ENCODE measurements around the gene TCP11X2.
"Not testable (repeated sequence)": the region's sequence is repeated elsewhere in the genome, so short reads cannot be mapped to it uniquely, and the experiment has no call there.

TCP11X2 gene

GRCh38 chrX:102471762-102472220 is at the start of gene TCP11X2:
Gene TCP11X2, minus strand, starts transcription at chrX:102471812.
- DNase-seq = not testable (repeated sequence)

GRCh38 chrX:102517326-102517725 is 45.7 kb upstream of the TCP11X2 start:
- DNase-seq = peak; percentile 35

GRCh38 chrX:102515975-102516941 is 44.6 kb upstream of the TCP11X2 start, which contains the start of gene TMSB15A:
Gene TMSB15A, minus strand, starts transcription at chrX:102516739.
- DNase-seq = peak; percentile 51

DNA sequence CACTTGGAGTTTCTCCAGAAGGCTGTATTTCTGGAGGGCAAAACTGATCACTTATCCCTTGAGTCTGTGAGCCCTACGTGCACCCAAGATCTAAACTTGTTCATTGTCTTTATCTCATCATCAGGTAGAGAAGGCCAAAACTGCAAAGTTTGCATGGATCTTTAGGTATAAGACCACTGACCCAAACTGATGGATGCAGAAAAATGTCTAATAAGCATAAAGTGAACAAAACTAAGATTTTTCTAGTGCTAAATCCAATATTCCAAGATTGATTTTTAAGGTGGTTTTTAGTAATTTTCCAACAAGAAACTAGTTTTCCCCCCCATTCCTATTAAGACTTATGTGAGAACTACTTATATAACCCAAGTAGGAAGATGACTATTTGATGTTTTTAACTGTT is 42.9 kb upstream of the TCP11X2 start:
- DNase-seq = no peak

DNA sequence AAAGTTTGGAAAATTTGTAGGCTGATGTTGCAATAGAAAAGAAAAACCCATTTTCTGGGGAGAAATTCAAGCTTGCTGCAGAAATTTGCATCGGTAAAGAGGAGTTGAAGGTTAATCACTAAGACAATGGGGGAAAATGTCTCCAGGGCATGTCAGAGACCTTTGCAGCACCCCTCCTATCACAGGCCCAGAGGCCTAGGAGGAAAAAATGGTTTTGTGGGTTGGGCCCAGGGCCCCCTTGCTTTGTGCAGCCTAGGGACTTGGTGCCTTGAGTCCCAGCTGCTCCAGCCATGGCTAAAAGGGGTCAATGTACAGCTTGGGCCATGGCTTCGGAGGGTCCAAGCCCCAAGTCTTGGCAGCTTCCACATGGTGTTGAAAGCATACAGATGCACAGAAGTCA is 27.1 kb upstream of the TCP11X2 start:
- DNase-seq = no peak

DNA sequence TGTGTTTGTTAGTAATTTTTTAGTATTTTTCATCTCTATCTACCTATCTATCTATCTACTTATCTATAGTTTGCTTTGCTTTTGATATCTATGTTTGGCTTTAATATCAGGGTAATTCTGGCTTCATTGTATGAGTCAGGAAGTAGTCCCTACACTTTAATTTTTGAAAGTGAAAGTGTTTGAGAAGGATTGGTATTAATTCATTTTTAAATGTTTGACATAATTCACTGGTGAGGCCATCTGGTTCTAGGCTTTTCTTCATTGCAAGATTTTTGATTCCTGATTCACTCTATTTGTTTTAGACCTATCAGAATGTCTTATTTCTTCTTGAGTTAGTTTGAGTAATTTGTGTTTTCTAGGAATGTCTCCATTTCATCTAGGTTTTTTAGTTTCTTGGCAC is 20.2 kb upstream of the TCP11X2 start:
- DNase-seq = no peak

DNA sequence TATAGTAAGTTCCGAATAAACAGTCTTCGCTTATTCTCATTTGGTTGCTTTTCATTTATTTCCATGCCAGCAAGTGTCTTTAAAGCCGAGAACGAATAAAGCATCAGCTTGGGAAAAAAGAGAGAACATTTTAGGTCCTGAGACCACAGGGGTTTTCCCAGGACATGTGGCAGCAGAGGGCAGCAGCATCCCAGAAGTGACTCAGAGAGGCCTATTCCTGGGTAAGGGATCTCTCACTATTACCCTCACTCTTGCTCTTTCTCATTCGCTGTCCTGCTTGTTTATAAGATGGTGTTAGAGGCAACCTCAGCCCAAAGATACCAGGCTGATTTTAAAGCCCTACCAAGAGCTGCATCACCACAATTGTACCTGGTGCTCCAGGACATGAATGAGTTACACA is 7.2 kb upstream of the TCP11X2 start:
- DNase-seq = not testable (repeated sequence)

DNA sequence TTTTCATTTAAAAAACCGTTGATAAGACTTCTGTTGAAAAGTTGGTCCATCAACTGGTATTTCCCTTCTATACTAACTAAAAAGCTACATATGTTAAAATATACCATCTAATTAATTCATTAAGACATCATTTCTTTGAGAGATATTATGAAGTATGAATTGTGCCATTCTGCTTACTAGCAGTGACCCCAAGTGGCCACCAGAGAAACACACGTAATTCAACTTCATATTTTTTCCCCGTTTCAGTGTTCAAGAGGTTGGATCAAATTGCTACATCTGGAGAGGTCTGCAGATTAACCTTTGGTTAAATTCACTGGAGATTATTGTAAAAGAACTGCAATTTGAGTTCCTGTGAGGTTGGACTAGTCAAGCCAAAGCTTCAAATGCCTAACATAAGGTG is 1.4 kb downstream of the TCP11X2 start:
- DNase-seq = not testable (repeated sequence)

- DNase-seq = not testable (repeated sequence)
Measured at GRCh38 chrX:102458615-102459014, 13.0 kb downstream of the TCP11X2 start.

- not testable (repeated sequence) for DNase-seq
Measured at GRCh38 chrX:102439908-102440307, 31.7 kb downstream of the TCP11X2 start, which contains the start of gene NXF2B. Gene NXF2B, minus strand, starts transcription at chrX:102440008. Its CDS starts 59,972 bp downstream, at chrX:102380036.

- DNase-seq = not testable (repeated sequence)
Measured at GRCh38 chrX:102414493-102414892, 57.1 kb downstream of the TCP11X2 start.
